AG04450 (cell line): ENCODE data around the gene DUSP16. TPM values are rescaled to one million over a fixed set of nuclear protein-coding genes. Genes with fewer than 3 reads are reported as not detected.
A peak's percentile ranks its signal among the peaks of the same experiment; 100 is the strongest.

ENCODE experiments used
- CTCF ChIA-PET: fragments of 300-600, 350-600 bp; formaldehyde crosslinking; extraction: SDS; loops from one replicate; lab custom pipeline; 2022; ENCODE audit warnings: antibody characterized with exemption, inconsistent platforms; lab: Charles Lee
- POLR2A ChIA-PET: fragments of 350-600 bp; formaldehyde crosslinking; extraction: SDS; loops from one replicate; lab custom pipeline; 2021; ENCODE audit warnings: antibody characterized with exemption, inconsistent platforms; lab: Yijun Ruan, JAX
- DNase-seq: peaks from one replicate; pipeline ENCODE4 v3.0.0-alpha.2; 2011; ENCODE audit warnings: low read depth, low spot score
- H3K27ac ChIP-seq: one replicate; pipeline ENCODE4 v1.5.1; 2012; ENCODE audit warnings: low read depth, low read length, control low read depth
- H3K27me3 ChIP-seq: one replicate; pipeline ENCODE4 v1.6.0; 2012; ENCODE audit warnings: low read length; ENCODE audit not compliant: control insufficient read depth, insufficient read depth
- H3K4me3 ChIP-seq: 2 replicates; pipeline ENCODE4 v1.5.1; 2011; ENCODE audit warnings: mild to moderate bottlenecking, low read depth, low read length, control low read depth
- H3K9me3 ChIP-seq: 2 replicates; pipeline ENCODE4 v1.5.1; 2012; ENCODE audit warnings: low read length; ENCODE audit not compliant: control insufficient read depth, insufficient read depth
- polyA plus RNA-seq: library from polyadenylated mRNA; depleted of rRNA; stranded (reverse); fragments of >200 nt; gene quantifications from 2 replicates; pipeline ENCODE4 v1.2.3, GENCODE V29; 2011
- TF ChIP-seq, protein P1 (sequence below): IDR thresholded peaks from 2 replicates; pipeline ENCODE4 v1.5.1; 2011; ENCODE audit warnings: low read depth, low read length, control low read depth, inconsistent platforms

Gene DUSP16
- polyA plus RNA-seq, 1 experiment, result 12.8 TPM

DNA sequence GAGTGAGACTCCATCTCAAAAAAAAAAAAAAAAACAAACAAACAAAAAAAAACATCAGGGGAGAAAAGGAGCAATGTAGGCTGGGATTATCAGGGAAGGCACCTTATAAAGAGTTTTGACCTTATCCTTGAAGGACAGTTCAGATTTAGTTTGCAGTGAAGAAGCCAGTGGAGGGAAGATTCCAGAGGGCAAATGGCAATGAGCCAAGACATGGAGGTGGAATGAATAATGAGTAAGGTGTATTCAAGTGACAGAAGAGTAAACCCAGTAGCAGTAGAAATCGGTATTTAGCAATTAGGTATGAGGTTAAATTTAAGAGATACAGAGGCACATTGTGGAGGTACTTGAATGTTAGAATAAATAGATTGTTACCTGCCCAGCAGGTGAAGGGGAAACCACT is 2.2 kb upstream of the DUSP16 start:
- Histone ChIP-seq H3K27ac (no peak overlapping the region), H3K4me3 (no peak overlapping the region), H3K9me3 (peaks cover 5% of the 10 kb centered on the region; the same call in 1 of the 2 replicates), H3K27me3 (peaks cover 11% of the 10 kb centered on the region)
- CTCF ChIA-PET, result interaction anchor here (0.6 to 2.3 kb wide), 17 partner anchors 8 to 198 kb away, joined by 3 to 21 read pairs (median 4); no protein-coding TSS in a partner anchor
- TF ChIP-seq, protein P1, sequence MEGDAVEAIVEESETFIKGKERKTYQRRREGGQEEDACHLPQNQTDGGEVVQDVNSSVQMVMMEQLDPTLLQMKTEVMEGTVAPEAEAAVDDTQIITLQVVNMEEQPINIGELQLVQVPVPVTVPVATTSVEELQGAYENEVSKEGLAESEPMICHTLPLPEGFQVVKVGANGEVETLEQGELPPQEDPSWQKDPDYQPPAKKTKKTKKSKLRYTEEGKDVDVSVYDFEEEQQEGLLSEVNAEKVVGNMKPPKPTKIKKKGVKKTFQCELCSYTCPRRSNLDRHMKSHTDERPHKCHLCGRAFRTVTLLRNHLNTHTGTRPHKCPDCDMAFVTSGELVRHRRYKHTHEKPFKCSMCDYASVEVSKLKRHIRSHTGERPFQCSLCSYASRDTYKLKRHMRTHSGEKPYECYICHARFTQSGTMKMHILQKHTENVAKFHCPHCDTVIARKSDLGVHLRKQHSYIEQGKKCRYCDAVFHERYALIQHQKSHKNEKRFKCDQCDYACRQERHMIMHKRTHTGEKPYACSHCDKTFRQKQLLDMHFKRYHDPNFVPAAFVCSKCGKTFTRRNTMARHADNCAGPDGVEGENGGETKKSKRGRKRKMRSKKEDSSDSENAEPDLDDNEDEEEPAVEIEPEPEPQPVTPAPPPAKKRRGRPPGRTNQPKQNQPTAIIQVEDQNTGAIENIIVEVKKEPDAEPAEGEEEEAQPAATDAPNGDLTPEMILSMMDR, result no peak
- POLR2A ChIA-PET, result interaction anchor here (0.7 kb wide), 1 partner anchor 215 kb away, joined by 7 read pairs; the partner anchor contains the start of gene MANSC1
- no peak for DNase-seq

DNA sequence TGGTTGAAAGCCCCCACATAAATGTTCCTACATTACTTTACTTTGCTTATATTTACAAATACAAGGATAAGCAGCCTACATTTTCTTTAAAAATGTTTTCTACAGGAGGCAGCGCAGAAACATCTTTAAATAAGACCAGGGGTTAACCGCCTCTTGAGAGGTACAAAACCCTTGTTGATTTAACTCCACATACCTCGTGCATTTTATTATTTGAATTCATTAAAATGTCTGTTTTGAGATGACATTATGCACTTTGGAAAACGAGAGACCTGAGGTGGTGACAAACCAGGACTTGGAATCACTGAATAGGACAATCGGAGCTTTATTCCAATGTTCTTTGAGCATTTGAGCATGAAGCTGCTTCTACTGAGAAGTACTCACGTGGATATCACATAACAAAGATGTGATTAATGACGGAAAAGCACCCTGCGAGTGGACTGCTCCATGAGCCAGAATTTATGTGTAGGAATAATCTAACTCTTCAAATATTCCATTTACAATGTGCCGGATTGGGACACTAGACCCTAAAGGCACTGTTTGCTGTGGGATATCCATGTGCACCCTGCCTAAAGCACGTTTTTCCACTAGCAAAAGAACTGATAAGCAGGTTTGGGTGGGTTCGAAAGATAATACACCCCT is 746 bp upstream of the DUSP16 start:
- Histone ChIP-seq H3K4me3 (peak overlapping the region; percentile 88), H3K9me3 (peaks cover 5% of the 10 kb centered on the region; the same call in 1 of the 2 replicates), H3K27ac (peak overlapping the region; percentile 47), H3K27me3 (peaks cover 9% of the 10 kb centered on the region)
- no peak for DNase-seq
- CTCF ChIA-PET, result interaction anchor here (0.6 to 2.3 kb wide), 20 partner anchors 8 to 206 kb away, joined by 3 to 21 read pairs (median 4); partner anchors contain the start of gene BORCS5
- POLR2A ChIA-PET, result interaction anchor here (0.6 to 1.1 kb wide), 4 partner anchors 25 to 247 kb away, joined by 3 read pairs; no protein-coding TSS in a partner anchor
- TF ChIP-seq, protein P1, result no peak

DNA sequence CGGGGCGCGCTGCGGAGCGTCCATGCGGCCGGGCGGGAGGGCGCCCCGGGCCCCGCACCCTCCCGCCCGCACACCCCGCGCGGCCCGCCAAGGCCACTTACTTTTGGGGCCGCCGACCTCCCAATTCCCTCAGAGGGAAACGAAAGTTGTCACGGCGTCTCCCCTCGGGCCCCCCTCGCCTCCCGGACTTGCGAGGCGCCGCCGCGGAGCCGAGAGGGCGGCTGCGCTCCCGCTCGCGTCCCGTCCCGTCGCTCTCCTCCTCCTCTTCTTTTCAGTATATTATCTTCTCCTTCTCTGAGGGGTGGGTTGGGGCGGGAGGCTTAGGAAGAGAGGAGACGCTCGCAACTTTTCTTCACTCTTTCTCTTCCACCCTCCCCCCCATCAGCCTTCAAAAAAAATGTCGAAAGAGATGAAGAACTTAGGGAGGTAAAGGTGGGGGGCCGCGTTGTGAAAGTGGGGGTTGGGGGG is 613 bp downstream of the DUSP16 start:
- H3K27ac ChIP-seq, result peak overlapping the region; percentile 89
- ChIA-PET CTCF (interaction anchor here (1.0 kb wide), 1 partner anchor 205 kb away, joined by 3 read pairs; the partner anchor contains the start of gene BORCS5), POLR2A (interaction anchor here (1.1 kb wide), 1 partner anchor 50 kb away, joined by 3 read pairs; no protein-coding TSS in a partner anchor)
- TF ChIP-seq, protein P1, result no peak
- no peak for DNase-seq
- peaks cover 1% of the 10 kb centered on the region for H3K27me3 ChIP-seq
- H3K4me3 ChIP-seq, result peak overlapping the region; percentile 88
- H3K9me3 ChIP-seq, result peaks cover 3% of the 10 kb centered on the region; the same call in 1 of the 2 replicates

DNA sequence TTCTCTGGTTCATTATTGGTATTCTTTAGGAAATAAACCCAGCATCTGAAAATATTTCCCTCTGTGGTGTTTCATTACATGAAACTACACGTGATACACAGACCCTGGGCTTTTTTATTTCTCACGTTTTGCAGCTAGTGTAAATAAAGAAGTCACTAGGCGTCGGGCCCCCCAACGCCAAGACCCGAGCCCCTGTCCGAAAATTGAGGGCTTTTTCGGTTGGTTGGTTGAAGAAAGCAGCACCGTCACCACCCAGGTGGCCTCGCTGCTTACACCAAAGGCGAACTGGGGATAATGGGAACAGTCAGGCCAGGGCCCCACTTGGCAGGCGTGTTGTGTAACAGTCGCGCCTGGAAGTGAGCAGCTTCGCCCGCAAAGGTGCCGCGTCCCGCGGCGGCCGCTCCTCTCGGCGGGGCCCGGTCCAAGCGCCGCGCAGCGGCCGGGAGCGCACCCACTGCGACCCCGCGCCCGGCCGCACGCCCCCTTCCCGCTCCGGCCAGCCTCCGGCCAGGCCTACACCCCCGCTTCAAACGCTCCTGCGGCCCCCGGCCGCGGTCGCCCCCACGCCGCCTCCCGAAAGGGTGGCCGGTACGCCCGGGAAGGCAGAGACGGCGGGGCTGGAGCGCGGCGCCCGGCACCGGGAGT is 1.2 kb downstream of the DUSP16 start:
- DNase-seq, result no peak
- Histone ChIP-seq H3K27ac (peak overlapping the region; percentile 78), H3K27me3 (no peaks in the 10 kb centered on the region), H3K9me3 (peaks cover 3% of the 10 kb centered on the region; the same call in 1 of the 2 replicates), H3K4me3 (peak overlapping the region; percentile 88)
- ChIA-PET CTCF (no interaction called here), POLR2A (interaction anchor here (0.5 to 1.1 kb wide), 2 partner anchors 46 to 163 kb away, joined by 3 to 4 read pairs; no protein-coding TSS in a partner anchor)
- TF ChIP-seq, protein P1, result no peak
